Measurements from ENCODE around the gene SREBF2.

GRCh38 chr22:41805639-41806038 is 27.3 kb upstream of the SREBF2 start:
- TF ChIP-seq POLR2AphosphoS5 (IDR thresholded peaks at IDR 0.05) (no peak), CTCF (IDR thresholded peaks at IDR 0.05) (no peak)
